GM18526 (cell line): ENCODE measurements around the gene KDM4B.

Source experiments
- POLR2A ChIP-seq: IDR thresholded peaks from 3 replicates; pipeline ENCODE4 v1.6.1; 2011; ENCODE audit not compliant: insufficient read length; ENCODE audit errors: extremely low read depth

Gene KDM4B

DNA sequence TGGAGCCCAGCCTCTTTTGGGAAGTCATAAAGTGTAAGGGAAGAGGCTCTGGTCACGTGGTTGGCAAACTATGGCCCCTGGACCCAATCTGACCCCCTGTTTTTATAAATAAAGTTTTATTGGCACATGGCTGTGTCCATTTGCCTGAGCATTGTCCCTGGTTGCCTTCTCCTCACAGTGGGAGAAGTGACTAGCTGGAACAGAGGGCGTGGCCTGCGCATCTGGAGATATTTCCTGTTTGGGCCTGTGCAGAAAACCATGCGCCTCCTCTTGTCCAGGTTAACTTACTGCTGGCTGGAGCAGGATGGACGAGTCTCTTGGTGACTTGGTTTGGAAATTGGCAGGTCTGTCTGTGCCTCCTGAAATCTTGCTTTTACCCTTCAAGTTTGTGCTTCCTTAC, 48.3 kb downstream of the KDM4B start:
- no peak for TF ChIP-seq POLR2A

DNA sequence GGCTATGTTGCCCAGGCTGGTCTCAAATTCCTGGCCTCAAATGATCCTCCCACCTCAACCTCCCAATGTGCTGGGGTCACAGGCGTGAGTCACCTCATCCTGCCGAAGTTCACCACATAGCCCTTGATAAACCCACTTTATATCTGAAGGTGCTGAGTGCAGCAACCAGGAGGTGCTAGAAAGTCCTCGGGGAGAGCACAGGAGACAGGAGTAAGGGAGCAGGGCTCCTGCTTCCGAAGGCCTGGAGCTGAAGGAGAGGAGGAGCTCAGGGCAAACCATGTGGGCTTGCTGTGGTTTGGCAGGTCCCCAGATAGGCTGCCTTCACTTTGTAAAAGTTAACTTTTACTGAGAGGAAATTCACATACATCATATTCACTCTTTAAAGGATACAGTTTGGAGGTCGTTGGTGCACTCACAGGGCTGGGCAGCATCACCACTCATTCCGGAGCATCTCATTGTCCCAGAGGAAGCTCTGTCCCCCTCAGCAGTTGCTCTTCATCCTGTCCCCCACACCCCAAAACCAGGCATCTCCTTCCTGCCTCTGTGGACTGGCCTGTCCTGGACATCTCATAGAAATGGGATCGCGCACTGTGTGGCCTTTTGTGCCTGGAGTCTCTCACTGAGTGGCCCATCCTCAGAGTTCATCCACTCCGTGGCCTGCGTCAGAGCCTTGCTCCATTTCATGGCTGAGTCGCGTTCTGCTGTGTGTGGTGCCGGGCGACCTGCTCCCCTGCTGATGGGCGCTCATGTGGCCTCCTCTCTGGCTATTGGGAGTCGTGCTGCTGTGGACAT, 49.5 kb downstream of the KDM4B start:
- no peak for TF ChIP-seq POLR2A

DNA sequence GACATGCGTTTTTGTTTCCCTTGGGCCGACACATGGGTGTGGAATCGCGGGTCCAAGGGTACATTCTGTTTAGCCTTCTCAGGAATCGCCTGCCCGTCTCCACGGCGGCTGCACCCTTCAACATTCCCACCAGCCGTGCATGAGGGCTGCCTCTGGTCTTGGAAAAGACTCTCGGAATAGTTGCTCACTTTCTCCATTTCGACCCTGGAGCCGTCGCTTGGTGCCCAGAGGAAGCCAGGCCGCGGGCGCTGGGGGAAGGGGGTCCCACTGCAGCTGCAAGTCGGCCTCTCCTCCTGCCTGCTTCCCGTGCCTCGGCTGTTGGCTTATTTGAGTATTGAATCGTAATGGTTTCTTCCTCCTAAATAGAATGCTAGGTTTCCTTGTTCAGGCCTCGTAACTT, 51.5 kb downstream of the KDM4B start:
- no peak for TF ChIP-seq POLR2A

DNA sequence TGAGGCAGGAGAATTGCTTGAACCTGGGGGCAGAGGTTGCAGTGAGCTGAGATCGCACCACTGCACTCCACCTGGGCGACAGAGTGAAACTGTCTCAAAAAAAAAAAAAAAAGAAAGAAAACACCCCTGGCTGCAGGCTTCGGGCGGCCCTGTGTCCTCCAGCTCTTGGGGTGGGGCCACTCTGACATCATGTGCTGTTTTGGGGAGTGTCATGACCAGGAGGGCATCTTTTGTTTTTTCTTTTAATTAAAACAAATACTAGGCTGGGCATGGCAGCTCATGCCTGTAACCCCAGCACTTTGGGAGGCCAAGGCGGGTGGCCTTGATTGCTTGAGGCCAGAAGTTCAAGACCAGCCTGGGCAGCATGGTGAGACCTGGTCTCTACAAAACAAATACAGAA, 52.1 kb downstream of the KDM4B start:
- TF ChIP-seq POLR2A: no peak

DNA sequence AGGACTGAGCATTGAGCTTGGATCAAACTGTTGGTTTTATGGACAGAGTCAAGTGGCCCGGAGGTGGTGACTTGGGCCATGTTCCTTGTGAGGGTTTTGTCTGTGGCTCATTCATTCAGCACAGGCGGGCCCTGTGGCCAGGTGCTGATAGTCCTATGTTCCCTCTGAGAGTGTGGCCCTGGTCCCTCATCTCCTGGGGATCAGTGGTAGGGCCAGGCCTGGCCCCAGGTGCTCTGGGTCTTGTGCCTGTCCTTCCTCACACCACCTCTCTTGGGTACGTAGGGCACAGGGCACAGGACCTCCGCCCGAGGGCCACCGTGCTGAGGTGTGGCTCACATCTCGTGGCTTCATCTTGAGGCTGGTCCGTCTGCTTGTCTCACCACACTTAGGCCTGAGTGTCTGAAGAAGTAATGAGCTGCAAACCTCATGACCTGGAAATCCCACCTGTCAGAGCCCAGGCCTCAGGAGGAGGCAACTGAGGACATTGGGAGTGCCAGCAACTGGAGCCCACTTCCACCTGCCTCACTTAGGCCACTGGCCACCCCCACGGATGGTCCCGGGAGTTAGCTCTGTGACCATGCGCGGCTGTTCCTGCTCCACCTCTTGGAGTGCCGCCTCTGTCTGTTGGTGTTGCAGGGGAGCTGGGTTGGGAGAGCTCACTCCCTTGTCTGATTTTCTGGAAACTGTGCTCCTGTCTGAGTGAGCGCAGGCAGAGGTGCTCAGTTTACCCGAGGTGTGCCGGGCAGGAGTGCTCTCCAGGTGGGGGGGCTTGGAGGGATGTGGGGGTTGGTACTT, 53.4 kb downstream of the KDM4B start:
- TF ChIP-seq POLR2A: no peak

DNA sequence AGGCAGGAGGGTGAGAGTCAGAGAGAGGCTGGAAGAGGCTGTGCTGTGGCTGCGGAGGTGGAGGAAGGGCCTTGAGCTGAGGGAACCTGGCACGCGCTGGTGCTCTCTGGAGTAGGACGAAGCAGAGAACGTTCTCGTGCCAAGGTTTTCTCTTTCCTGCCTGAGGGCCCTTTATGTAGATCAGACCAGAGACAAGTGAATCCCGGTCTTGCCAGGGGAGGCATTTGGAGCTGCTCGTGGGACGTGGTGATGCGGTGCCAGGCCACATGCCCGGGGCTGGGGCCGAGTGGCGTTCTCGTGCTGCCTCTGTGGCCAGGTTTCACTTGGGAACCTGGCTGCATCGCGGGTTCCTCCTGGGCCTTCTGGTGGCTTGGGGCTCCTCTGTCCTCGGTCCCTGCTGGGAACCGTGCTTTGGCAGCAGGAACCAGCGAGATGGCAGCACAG, 54.2 kb downstream of the KDM4B start:
- no peak for TF ChIP-seq POLR2A

DNA sequence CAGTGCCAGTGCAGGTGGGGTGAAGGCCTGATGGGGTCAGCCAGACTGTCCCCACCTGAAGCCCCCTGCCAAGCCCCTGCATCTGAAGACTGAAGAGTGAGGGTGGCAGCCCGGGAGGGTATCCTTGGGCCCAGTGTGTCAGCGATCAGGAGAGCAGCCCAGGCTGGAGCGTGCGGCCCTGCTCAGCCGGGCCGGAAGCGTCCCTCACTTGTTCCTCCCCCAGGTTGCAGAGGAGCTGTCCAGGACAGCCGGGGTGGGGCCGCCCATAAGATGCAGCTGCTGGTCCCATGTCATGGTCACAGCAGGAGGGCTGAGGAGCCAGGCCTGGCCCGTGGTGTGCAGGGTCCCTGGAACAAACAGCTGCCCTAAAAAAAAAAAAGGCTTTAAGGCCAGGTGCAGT, 55.4 kb downstream of the KDM4B start:
- TF ChIP-seq POLR2A: no peak

DNA sequence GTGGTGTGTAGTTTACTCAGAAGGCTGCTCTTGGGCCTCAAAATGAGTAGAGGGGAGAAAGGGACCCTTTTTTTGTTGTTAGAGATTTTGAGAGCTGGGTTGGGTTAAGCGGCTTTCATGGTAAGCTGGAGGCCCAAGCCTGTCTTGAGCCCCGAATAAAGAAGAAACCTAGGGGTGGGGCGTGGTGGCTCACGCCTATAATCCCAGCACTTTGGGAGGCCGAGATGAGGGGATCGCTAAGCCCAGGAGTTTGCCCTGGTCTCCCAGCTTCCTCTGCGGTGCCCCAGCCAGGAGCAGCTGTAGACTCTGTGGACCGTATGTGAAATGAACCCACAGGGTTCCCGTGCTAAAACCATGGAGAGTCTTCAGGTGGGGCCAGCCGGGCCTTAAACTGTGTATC, 56.1 kb downstream of the KDM4B start:
- no peak for TF ChIP-seq POLR2A

DNA sequence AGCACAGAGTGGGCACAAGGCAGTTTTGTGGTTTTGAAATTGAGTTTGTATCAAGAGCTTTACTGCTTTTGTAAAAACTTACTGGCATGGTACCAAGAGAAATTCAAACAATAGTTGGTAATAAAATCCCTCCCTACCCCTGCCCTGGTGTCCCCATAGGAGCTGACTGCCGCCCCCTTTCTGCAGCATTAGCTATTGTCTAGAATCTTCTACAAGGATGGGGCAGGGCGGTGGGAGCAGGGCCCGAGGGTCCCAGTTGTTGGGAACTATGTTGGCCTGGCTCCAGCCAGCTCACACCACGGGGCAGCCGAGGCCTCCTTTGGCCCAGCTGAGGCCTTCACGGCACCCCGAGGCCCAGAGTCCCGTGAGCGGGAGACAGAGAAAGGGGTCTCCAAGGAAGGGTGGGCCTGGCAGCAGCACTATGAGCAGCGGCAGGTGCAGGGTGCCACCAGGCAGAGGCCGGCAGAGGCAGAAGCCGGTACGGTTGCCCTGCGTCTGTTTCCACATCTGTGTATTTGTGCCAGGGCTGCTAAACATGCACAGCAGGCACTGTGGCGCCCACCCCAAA, 57.9 kb downstream of the KDM4B start:
- TF ChIP-seq POLR2A: no peak

DNA sequence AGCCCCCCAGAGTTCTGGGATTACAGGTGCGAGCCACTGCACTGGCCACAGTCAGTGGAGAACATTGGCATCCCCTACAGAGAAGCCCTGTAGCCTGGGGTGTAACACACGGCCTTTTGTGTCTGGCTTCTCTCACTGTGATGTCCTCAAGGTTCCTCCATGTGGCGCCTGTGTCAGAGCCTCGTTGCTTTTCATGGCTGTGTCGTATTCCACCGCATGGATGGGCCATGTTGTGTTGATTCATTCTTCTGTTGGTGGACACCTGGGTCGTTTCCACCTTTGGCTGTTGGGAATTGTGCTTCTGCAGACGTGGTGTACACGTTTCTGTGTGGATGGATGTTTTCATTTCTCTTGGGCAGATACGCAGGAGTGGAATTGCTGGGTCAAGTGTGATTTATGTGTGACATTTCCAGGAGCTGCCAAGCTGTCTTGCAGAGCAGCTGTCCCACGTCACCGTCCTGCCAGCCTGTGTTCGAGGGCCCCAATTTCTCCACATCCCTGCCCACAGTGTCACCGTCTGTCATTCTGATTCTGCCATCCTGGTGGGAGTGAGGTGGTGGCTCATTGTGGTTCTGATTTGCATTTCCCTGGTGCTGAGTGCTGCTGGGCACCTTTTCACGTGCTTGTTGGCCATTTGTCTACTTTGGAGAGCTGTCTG, 59.4 kb downstream of the KDM4B start:
- TF ChIP-seq POLR2A: no peak

DNA sequence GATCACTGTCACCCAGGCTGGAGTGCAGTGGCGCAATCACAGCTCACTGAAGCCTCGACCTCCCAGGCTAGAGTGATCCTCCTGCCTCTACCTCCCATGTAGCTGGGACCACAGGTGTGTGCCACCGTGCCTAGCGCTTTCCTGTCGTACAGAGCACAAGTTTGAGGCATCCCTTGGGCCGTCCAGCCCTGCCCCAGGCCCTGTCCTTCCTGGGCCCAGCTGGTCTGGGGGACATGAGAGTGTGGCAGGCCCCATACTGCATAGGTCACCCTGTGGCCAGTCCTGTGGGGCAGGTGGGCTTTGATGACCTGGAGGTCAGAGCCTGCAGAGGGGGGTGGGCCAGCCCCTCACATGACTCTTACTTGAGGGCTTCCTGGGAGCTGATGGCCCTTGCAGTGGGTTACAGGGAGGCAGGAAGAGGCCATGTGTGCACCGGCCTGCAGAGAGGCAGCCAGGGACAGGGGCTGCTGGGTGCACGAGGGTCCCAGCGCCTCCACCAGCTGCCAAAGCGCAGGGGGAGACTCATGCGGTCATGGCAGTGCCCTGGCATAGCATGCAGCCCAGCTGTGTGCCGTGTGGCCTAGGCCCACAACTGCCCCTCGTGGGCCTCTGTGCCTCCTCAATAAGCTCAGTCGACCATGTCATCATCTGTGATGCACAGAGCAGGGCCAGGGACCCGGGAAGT, 61.4 kb downstream of the KDM4B start:
- TF ChIP-seq POLR2A: no peak

DNA sequence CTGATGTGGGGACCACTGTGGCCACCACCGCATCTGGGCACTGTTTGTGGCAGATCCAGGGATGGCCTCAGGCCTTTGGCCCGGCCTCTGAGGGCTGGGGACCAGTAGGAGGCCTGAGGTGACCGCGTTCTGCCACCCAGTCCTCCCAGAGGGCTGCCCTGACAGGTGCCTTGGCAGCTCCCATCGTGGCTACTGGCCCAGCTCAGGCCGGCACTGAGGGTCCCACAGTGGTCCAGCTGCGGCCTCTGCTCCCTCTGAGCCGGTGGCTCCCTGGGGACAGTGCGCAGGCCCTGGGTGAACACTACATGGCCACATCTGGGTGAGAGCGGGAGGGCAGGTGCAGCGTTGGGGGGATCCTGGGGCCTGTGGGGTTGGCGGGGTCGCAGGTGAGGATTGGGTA, 61.9 kb downstream of the KDM4B start:
- TF ChIP-seq POLR2A: no peak

DNA sequence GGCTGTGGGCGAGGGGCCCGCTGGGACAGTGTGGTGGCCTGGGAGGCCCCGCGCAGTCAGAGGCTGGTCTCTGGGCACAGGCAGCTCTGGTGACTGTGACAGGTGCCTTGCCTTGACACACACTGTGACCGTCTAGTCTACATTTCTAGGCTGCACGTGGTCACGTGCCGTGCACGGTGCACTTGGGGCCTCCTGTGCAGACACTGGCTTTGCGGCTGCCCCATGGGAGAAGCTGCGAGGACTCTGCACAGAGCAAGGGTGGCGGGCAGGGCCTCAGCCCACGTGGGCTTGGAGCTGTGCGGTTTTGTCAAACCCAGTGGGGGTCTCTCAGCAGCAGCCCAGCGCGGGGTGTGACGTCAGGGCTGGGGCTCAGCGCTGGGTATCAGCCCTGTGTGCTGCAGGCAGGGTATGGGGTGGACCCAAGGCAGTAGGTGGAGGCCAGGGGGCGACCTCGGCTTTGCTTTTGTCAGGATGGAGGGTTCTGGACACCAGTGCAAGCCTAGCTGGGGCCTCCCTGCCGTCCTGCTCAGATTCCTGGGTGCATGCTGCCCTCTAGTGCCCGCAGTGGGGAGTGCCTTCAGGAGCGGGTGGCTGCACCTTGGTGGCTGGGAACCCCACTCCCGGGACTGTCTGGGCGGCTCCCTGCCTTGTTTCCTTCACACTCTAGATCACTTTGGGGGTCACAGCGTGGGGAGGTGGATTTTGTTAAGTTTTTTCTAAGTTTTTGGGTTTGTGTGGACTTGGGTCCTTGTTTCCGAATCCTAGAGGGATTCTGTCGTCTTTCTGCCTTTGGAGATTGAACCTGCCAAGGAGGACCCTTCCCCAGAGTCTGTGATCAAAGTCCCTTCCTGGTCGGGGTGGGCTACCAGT, 62.6 kb downstream of the KDM4B start:
- no peak for TF ChIP-seq POLR2A
